ENCODE measurements around the gene KLHDC8B.

DNA sequence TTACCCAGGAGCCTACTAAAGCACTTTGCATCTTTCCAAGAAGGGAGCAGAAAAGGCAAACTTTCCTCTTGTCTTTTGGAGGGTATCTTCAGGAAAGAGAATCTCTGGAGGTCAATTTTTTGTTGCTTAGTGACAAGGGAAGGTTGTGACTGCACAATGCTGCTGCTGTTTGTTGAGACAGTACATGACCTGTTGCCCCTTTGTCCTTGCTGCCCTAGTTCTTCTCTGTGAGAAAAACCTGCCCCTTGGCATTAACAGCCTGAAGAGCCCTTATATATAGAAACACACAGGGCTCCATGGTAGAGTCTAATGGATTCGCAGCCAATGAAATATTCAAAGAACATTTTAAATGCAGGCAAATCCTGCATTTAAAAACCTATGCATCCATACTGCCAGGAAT is 20.3 kb downstream of the KLHDC8B start:
- TF ChIP-seq, protein P1, sequence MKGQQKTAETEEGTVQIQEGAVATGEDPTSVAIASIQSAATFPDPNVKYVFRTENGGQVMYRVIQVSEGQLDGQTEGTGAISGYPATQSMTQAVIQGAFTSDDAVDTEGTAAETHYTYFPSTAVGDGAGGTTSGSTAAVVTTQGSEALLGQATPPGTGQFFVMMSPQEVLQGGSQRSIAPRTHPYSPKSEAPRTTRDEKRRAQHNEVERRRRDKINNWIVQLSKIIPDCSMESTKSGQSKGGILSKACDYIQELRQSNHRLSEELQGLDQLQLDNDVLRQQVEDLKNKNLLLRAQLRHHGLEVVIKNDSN (CRISPR knock-in tag; IDR thresholded peaks at IDR 0.05) = no peak
- TF ChIP-seq SP1 (CRISPR knock-in tag; conservative IDR thresholded peaks at IDR 0.05) = no peak
- no peak for TF ChIP-seq ZBTB21 (CRISPR knock-in tag; IDR thresholded peaks at IDR 0.05; ENCODE audit: borderline replicate concordance)
- TF ChIP-seq, protein P2, sequence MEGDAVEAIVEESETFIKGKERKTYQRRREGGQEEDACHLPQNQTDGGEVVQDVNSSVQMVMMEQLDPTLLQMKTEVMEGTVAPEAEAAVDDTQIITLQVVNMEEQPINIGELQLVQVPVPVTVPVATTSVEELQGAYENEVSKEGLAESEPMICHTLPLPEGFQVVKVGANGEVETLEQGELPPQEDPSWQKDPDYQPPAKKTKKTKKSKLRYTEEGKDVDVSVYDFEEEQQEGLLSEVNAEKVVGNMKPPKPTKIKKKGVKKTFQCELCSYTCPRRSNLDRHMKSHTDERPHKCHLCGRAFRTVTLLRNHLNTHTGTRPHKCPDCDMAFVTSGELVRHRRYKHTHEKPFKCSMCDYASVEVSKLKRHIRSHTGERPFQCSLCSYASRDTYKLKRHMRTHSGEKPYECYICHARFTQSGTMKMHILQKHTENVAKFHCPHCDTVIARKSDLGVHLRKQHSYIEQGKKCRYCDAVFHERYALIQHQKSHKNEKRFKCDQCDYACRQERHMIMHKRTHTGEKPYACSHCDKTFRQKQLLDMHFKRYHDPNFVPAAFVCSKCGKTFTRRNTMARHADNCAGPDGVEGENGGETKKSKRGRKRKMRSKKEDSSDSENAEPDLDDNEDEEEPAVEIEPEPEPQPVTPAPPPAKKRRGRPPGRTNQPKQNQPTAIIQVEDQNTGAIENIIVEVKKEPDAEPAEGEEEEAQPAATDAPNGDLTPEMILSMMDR (IDR thresholded peaks at IDR 0.05) = no peak
- TF ChIP-seq NR1H2 (CRISPR knock-in tag; IDR thresholded peaks at IDR 0.05) = no peak
- TF ChIP-seq SOX15 (CRISPR knock-in tag; IDR thresholded peaks at IDR 0.05) = no peak
- TF ChIP-seq, protein P3, sequence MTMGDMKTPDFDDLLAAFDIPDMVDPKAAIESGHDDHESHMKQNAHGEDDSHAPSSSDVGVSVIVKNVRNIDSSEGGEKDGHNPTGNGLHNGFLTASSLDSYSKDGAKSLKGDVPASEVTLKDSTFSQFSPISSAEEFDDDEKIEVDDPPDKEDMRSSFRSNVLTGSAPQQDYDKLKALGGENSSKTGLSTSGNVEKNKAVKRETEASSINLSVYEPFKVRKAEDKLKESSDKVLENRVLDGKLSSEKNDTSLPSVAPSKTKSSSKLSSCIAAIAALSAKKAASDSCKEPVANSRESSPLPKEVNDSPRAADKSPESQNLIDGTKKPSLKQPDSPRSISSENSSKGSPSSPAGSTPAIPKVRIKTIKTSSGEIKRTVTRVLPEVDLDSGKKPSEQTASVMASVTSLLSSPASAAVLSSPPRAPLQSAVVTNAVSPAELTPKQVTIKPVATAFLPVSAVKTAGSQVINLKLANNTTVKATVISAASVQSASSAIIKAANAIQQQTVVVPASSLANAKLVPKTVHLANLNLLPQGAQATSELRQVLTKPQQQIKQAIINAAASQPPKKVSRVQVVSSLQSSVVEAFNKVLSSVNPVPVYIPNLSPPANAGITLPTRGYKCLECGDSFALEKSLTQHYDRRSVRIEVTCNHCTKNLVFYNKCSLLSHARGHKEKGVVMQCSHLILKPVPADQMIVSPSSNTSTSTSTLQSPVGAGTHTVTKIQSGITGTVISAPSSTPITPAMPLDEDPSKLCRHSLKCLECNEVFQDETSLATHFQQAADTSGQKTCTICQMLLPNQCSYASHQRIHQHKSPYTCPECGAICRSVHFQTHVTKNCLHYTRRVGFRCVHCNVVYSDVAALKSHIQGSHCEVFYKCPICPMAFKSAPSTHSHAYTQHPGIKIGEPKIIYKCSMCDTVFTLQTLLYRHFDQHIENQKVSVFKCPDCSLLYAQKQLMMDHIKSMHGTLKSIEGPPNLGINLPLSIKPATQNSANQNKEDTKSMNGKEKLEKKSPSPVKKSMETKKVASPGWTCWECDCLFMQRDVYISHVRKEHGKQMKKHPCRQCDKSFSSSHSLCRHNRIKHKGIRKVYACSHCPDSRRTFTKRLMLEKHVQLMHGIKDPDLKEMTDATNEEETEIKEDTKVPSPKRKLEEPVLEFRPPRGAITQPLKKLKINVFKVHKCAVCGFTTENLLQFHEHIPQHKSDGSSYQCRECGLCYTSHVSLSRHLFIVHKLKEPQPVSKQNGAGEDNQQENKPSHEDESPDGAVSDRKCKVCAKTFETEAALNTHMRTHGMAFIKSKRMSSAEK (CRISPR knock-in tag; IDR thresholded peaks at IDR 0.05; ENCODE audit: borderline replicate concordance) = no peak
- TF ChIP-seq NFE2L1 (CRISPR knock-in tag; IDR thresholded peaks at IDR 0.05) = no peak
- TF ChIP-seq ZNF232 (CRISPR knock-in tag; IDR thresholded peaks at IDR 0.05) = no peak
- no peak for TF ChIP-seq CREB1 (CRISPR knock-in tag; IDR thresholded peaks at IDR 0.05)
- no peak for TF ChIP-seq ZNF263 (CRISPR knock-in tag; IDR thresholded peaks at IDR 0.05; ENCODE audit: low read depth)
- TF ChIP-seq, protein P4, sequence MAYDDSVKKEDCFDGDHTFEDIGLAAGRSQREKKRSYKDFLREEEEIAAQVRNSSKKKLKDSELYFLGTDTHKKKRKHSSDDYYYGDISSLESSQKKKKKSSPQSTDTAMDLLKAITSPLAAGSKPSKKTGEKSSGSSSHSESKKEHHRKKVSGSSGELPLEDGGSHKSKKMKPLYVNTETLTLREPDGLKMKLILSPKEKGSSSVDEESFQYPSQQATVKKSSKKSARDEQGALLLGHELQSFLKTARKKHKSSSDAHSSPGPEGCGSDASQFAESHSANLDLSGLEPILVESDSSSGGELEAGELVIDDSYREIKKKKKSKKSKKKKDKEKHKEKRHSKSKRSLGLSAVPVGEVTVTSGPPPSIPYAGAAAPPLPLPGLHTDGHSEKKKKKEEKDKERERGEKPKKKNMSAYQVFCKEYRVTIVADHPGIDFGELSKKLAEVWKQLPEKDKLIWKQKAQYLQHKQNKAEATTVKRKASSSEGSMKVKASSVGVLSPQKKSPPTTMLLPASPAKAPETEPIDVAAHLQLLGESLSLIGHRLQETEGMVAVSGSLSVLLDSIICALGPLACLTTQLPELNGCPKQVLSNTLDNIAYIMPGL (CRISPR knock-in tag; IDR thresholded peaks at IDR 0.05) = no peak
- no peak for TF ChIP-seq FOXJ3 (CRISPR knock-in tag; IDR thresholded peaks at IDR 0.05; ENCODE audit: borderline replicate concordance)
- no peak for TF ChIP-seq ZNF396 (CRISPR knock-in tag; IDR thresholded peaks at IDR 0.05; ENCODE audit: borderline replicate concordance)
